GM21529 (cell line): ENCODE measurements around the gene GNL1.
A peak's percentile ranks its signal among the peaks of the same experiment; 100 is the strongest.

Source experiments
- ATAC-seq: cut with Tn5 transposase; IDR thresholded peaks from one replicate; pipeline ENCODE4 v1.9.1; 2021; ENCODE audit not compliant: unreplicated experiment

The GNL1 gene

GRCh38 chr6:30570263-30570662 lies 14.0 kb upstream of the GNL1 start:
- no peak for ATAC-seq

GRCh38 chr6:30568245-30568644 lies 12.0 kb upstream of the GNL1 start:
- ATAC-seq, result no peak

DNA sequence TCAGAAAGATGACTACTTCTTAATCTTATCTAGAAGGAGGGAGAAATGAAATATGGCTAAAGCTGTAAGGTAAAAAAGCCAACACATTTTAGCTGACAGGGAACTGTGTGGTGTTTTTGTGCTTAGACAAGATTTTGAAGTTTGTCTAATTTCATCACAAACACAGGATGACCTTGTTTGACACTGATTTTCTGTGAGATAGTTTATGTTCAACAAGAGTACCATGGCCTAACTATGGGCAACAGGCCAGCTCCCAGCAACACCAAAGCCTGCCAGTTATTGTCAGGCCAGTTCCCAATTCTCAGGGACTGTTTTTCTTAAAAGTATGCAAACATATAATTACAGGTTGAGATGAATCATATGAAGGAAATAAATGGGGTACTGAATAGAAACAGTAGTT lies 9.5 kb upstream of the GNL1 start:
- ATAC-seq, result no peak

GRCh38 chr6:30564114-30564513 lies 7.8 kb upstream of the GNL1 start:
- no peak for ATAC-seq

DNA sequence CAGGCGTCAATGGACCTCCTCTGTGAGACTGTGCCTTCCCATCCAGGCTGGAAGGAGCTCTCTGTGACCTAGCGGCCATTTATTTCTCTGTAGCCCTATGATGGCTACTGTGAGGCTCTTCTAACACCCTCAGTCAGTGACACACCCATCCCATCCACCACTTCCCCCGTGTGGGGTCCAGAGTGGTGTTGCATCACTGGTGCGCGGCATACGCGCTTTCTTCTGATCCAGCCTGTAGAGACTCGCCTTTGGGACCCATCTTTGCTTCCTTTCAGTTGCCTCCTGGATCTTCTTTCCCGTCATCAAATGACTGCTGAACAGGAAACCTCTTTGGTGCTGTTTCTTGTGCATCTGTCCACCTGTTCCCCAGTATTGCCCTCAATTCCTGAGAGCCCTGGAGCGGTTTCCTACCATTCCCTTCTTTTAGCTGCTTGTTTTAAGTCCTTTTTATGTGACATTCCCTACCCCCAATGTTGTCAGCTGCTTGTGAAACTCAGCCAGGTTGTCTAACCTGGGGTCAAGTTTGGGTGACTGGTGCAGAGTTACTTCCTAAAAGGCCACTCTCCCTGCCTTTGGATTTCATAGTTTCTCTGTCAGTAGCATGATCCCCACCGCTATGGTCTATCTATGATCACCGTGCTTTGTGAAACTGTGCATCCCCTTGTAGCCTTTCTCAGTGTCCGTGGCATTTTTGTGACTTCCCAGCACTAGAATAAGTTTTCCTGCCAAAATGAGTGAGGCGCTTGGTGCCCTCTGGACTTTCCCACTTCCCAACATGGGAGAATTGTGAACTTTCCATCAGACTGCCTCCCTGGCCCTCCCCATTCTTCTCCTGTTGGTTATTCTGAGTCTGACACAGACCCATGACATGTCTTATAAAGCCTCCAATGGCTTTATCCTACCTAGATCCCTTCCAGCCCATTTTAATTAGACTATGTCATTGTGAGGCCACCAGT lies 6.5 kb upstream of the GNL1 start:
- no peak for ATAC-seq

DNA sequence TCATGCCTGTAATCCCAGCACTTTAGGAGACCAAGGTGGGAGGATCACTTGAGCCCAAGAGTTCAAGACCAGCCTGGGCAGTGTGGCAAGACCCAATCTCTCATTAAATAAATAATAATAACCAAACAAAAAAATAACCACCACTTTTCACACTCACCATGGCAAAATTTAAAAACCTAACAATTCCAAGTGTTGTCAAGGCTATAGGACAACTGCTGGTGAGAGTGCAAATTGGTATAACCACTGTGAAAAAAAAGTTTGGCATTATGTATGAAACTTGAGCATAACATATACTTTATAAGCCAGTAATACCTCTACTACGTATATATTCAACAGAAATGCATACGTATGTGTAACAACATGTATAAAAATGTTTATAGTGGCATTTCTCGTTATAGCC lies 4.6 kb upstream of the GNL1 start:
- no peak for ATAC-seq

DNA sequence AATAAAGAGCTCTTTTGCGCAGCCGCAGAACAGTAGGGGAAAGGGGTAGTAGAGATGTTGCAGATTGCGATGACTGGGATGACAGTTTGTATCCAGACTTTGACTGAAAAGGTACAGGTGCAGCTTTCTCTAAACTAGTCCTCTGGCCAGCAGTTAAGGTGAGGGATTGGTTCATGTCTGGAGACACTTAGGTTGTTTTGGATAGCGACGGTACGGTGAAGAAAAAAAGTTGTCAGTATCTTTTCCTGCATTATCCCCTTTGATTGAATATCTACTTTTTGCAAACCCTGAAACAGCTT lies 1.3 kb upstream of the GNL1 start:
- ATAC-seq, result no peak

GRCh38 chr6:30556906-30557682 lies 805 bp upstream of the GNL1 start, which contains the start of gene PRR3:
TSS of gene PRR3 (plus strand) at chr6:30557295. CDS start at chr6:30557345, 50 bp downstream.
- ATAC-seq, result peak; percentile 64

GRCh38 chr6:30555816-30556065 lies 548 bp downstream of the GNL1 start:
- ATAC-seq, result peak; percentile 6

DNA sequence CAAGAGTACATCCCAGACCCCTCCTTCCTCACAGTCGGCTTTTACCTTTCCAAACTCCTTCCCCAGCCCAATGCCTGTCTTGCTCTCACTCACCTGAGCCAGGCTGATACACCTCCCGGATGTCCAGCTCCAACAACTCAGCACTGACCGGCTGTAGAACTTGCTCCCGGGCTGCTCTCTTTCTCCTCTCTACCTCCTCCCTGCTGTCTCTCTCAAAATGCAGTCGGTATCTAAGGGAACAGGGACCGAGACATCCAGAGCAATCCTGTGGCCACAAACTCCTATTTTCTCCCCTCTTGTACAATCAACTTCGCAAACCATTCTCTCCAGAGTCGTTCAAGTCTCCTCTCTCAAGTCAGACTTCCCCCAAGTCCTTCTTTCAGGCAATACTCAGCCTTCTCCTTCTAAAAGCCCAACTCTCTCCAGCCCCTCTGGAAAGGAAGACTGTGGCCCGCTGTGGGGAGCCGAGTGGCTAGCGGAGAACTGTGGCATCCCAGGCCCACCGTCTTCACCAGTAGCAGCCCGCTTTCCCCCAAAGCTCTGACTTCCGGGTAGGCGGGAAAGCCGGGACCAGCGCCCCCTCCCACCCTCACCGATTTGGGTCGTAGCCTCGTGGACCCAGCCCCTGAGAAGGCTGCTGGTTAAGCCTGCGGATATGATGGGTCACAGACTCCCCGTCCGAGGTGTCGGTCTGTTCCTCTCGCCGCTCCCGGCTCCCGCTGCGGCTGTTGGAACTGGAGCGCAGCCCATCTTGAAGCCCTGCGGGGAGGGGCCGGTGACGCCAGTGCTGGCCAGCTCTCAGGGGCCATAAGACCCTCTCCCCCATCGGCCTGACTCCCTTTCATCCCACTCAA lies 1.1 kb downstream of the GNL1 start:
- peak; percentile 2 for ATAC-seq

DNA sequence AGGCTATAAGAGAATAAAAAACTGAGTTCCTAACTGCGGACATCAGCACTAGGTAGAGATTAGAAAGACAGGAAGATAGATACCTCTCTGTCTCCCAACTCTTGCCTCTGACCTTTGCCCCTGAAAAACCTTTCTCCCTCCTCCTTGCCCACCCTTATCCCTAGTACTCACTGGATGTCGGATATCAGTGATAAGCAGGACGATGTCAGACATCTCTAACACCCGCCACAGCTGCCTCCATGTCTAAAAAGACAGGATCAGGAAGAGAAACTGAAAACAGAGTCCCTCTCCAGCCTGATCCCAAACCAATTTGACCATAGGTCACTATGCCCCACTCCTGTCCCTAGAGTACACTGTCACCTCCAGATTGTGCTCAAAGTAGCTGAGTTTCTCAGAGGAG lies 1.9 kb downstream of the GNL1 start:
- no peak for ATAC-seq

DNA sequence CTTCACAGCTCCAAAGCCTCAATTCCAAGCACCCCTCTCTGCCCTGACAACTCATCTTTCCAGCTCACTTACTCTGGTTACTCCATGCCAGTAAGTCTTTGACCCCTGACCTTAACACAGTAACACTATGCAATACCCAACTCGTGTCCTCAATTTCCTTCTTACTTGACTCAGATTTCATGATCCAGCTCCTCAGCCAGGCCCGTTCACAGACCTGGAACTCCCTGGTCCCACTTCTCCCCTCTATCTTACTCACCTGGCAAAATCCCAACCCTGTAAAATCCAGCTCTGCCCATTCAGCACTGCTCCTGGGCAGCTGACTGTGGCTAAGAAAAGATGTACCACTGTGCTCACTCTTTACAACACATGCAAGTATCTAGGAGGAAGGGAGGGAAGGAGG lies 7.9 kb downstream of the GNL1 start:
- no peak for ATAC-seq

GRCh38 chr6:30547454-30547853 lies 8.8 kb downstream of the GNL1 start:
- no peak for ATAC-seq

DNA sequence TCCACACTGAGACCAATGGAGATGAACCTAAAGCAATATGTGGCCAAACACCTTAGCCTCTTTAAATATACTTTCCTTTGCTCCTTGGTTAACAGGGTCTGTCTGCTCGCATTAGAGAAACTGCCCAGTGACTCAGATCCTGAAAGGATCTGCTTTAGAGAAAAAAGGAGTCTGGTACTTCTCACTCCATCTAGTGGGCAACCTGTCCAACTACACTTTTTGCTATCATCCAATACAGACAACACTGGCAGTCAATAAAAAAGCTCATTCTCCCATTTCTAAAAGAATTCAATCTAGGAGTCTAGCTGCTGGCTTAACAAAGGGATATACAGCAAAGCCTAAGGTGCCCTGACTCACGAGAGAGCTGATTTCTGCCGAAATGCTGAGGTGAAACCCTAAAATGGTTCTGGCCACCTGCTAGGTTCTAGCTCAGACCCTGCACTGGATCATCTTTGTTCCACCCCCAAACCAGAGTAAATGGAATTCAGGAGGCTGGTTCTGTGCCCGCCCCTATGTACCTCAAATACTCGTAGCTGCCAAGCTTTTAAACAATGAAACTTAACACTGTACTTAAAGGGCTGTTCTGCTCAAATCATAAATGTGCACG lies 11.5 kb downstream of the GNL1 start:
- no peak for ATAC-seq

DNA sequence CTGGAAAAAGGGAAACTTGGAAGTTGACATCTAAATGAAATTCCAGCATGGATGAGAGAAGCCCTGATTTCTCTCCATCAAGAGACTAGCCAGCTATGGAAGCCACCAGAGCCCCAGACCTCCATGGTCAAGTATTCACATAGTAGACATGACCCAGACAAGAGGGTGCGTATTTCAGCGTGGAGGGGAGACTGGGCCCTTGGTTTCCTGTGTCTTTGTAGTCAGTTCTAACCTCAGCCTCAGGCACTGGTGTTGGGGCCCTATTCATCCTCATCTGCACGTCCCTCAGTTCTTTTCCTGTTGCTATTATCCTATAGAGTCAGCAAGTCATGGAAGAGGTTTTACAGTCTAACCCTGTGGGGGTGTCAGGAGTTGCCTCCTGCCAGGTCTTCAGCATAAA lies 12.5 kb downstream of the GNL1 start:
- no peak for ATAC-seq

DNA sequence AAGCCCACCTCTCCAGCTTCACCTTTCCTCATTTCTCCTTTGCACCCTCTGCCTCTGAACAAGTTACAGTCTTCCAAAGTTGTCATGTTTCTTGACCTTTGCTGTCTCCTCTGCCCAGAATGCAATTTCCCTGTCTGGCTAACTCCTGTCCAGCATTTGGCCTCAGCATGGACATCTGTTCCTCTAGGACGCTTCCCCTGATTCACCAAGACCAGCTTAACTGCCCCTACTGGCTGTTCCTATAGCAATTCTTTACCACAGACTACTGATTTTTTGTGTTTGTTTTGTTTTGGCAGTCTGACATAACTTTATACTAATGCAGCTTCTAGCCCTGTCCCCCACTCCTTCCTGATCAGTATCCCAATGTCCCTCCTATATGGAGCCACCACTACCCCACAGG lies 13.4 kb downstream of the GNL1 start:
- no peak for ATAC-seq

GRCh38 chr6:30542404-30542725 lies 13.9 kb downstream of the GNL1 start:
- ATAC-seq, result no peak

DNA sequence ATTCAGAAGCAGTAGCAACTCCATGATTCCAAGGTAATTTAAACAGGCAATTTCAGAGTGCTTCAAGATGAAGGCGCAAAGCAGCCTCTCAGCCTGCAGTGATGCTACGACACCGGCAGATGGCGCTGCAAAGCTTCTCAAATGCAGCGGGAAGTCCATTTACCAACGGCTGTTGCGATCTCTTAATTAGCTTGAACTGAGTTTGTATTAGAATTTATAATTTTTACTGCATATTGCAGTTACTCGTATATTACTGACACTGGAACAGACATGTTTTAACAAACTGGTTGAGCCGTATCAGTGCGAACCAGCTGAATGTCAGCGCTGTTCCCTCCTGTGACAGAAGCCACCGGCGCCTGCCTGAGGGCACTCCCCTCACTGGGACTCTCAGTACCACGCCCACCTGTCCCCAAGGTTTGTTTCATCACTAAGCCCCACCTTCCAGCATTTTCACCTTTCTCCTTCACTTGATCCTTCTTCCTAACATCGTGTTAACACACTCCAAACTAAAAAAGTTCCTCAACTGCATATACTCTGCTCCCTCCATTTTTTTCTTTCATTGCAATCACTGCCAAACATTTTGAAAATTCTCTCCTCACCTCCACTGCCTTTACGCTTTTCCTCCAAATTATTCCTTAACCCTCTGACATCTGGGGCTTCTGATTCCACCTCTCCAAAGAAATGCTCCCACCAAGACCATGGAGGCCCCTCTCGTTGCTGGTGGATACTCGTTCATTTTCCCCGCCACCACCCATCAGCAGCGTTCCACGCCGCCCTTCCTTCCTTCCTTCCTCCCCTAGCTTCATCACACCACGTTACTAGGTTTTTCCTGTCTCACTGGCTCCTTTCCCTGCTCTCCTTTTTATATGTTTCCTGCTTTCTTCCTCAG lies 14.5 kb downstream of the GNL1 start:
- ATAC-seq, result peak; percentile 50

DNA sequence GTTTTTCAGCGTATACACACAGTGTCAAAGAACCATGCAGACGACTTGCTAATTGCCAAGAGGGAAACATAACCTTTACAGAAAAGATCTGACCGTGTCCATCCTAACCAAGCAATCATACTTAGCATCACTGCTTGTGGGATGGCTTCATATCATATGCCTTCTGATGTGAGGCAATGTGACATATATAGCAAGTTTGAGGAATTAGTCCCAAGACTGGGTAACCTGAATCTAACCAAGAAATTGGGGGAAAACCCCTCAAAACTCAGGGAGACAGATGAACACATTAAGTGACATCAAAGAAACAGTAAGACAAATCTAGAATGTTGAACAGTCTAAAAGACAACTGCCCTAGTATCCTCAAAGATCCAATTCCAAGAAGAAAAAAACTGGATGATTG lies 18.4 kb downstream of the GNL1 start:
- ATAC-seq, result no peak
